GM12873 (cell line): ENCODE measurements around the gene PRM2.

Source experiments
- CTCF ChIP-seq: IDR thresholded peaks from 2 replicates; pipeline ENCODE4 v1.5.1; 2012; ENCODE audit warnings: low read depth, mild to moderate bottlenecking, moderate library complexity, low read length, control low read depth; ENCODE audit not compliant: insufficient read depth; ENCODE audit errors: missing control alignments

Gene PRM2

GRCh38 chr16:11265124-11265523, 11.2 kb downstream of the PRM2 start:
- no peak for TF ChIP-seq CTCF

GRCh38 chr16:11264155-11264832, 12.0 kb downstream of the PRM2 start:
- no peak for TF ChIP-seq CTCF

GRCh38 chr16:11263737-11264136, 12.5 kb downstream of the PRM2 start:
- no peak for TF ChIP-seq CTCF

- TF ChIP-seq CTCF, result no peak
These were observed 13.4 kb downstream of the PRM2 start for GRCh38 chr16:11262915-11263314.

- no peak for TF ChIP-seq CTCF
These were observed 15.7 kb downstream of the PRM2 start for GRCh38 chr16:11260596-11260966.

GRCh38 chr16:11259655-11260595, 16.4 kb downstream of the PRM2 start:
- no peak for TF ChIP-seq CTCF
